Brain microvascular endothelial cell (primary cell): ENCODE results near the gene PHOSPHO1.
A peak's percentile ranks its signal among the peaks of the same experiment; 100 is the strongest.

Experiments used
- DNase-seq: peaks from one replicate; pipeline ENCODE4 v3.0.0-alpha.2; 2020
- H3K27ac ChIP-seq: fragments of 250-450 bp; sonication (Bioruptor Pico); 2 replicates; pipeline ENCODE4 v1.5.1; 2020; ENCODE audit warnings: mild to moderate bottlenecking, moderate library complexity
- H3K27me3 ChIP-seq: fragments of 250-450 bp; sonication (Bioruptor Pico); replicated peaks from 2 replicates; pipeline ENCODE4 v1.5.1; 2020; ENCODE audit warnings: mild to moderate bottlenecking
- H3K36me3 ChIP-seq: fragments of 250-450 bp; sonication (Bioruptor Pico); replicated peaks from 2 replicates; pipeline ENCODE4 v1.5.1; 2020; ENCODE audit warnings: mild to moderate bottlenecking
- H3K4me3 ChIP-seq: 2 replicates; pipeline ENCODE4 v1.5.1; 2011; ENCODE audit warnings: low read depth, mild to moderate bottlenecking, control low read depth, low read length, moderate library complexity
- CTCF ChIP-seq: IDR thresholded peaks from 2 replicates; pipeline ENCODE4 v1.5.1; 2011; ENCODE audit warnings: low read depth, mild to moderate bottlenecking, moderate library complexity, low read length, control low read depth, inconsistent platforms; ENCODE audit errors: missing control alignments
- in situ Hi-C: cut with HindIII; loops from 2 replicates; pipeline ENCODE4 v1.10.0; 2017; ENCODE audit warnings: low sequenced_read_pairs, low pct_ligation_motif_present

Gene PHOSPHO1

GRCh38 chr17:49259663-49260010, 29.1 kb upstream of the PHOSPHO1 start:
- Histone ChIP-seq H3K4me3 (peak overlapping the region; percentile 55), H3K27ac (peak overlapping the region; percentile 76), H3K27me3 (no peaks in the 10 kb centered on the region), H3K36me3 (no peaks in the 10 kb centered on the region)
- in situ Hi-C loops, result no loop called here
- TF ChIP-seq CTCF, result no peak
- DNase-seq, result no peak

GRCh38 chr17:49258394-49258793, 27.8 kb upstream of the PHOSPHO1 start:
- in situ Hi-C loops, result no loop called here
- Histone ChIP-seq H3K27ac (no peak overlapping the region), H3K4me3 (no peak overlapping the region), H3K27me3 (no peaks in the 10 kb centered on the region), H3K36me3 (no peaks in the 10 kb centered on the region)
- DNase-seq, result no peak
- no peak for TF ChIP-seq CTCF

GRCh38 chr17:49255125-49255524, 24.5 kb upstream of the PHOSPHO1 start:
- Histone ChIP-seq H3K27me3 (no peaks in the 10 kb centered on the region), H3K36me3 (no peaks in the 10 kb centered on the region), H3K27ac (no peak overlapping the region), H3K4me3 (no peak overlapping the region)
- in situ Hi-C loops, result no loop called here
- no peak for DNase-seq
- no peak for TF ChIP-seq CTCF

- no peak overlapping the region for H3K27ac ChIP-seq
- in situ Hi-C loops, result no loop called here
- no peak for DNase-seq
- no peaks in the 10 kb centered on the region for H3K27me3 ChIP-seq
- no peaks in the 10 kb centered on the region for H3K36me3 ChIP-seq
- TF ChIP-seq CTCF, result no peak
- no peak overlapping the region for H3K4me3 ChIP-seq
These were observed 23.5 kb upstream of the PHOSPHO1 start for GRCh38 chr17:49254066-49254465.

- Histone ChIP-seq H3K4me3 (no peak overlapping the region), H3K36me3 (no peaks in the 10 kb centered on the region), H3K27me3 (no peaks in the 10 kb centered on the region), H3K27ac (no peak overlapping the region)
- DNase-seq, result peak; percentile 7
- in situ Hi-C loops, result no loop called here
- no peak for TF ChIP-seq CTCF
These were observed 21.6 kb upstream of the PHOSPHO1 start for GRCh38 chr17:49252148-49252695.

GRCh38 chr17:49249890-49250522, 19.4 kb upstream of the PHOSPHO1 start:
- no peak for TF ChIP-seq CTCF
- no peak for DNase-seq
- no peaks in the 10 kb centered on the region for H3K27me3 ChIP-seq
- H3K4me3 ChIP-seq, result no peak overlapping the region
- in situ Hi-C loops, result no loop called here
- no peaks in the 10 kb centered on the region for H3K36me3 ChIP-seq
- H3K27ac ChIP-seq, result no peak overlapping the region
